Breast epithelium (tissue), 4 donors: ENCODE measurements around the gene NR2F1-AS1. TPM values are rescaled to one million over a fixed set of nuclear protein-coding genes. Genes with fewer than 3 reads are reported as not detected.

Source experiments
- DNase-seq, 2 donors: peaks; one replicate each; pipeline ENCODE4 v3.0.0-alpha.2; 2019; ENCODE audit warnings: low spot score in 2 of 2
- H3K27ac ChIP-seq, 2 donors: fragments of 200-600 bp; sonication (generic) in 1 of 2; one replicate each; pipeline ENCODE4 v1.5.1; 2016 to 2019; ENCODE audit warnings: mild to moderate bottlenecking in 1 of 2
- H3K27me3 ChIP-seq, 2 donors: fragments of 200-600 bp; sonication (generic) in 1 of 2; one replicate each; pipeline versions ENCODE4 v1.5.1 to v1.6.0; 2017 to 2019; ENCODE audit warnings: control low read depth in 1 of 2, mild to moderate bottlenecking in 1 of 2
- H3K36me3 ChIP-seq: fragments of 200-600 bp; one replicate; pipeline ENCODE4 v1.5.1; 2019
- H3K4me1 ChIP-seq, 2 donors: fragments of 200-600 bp; sonication (generic); one replicate each; pipeline ENCODE4 v1.5.1; 2016 to 2019; ENCODE audit warnings: control low read depth in 1 of 2
- H3K4me3 ChIP-seq, 3 donors: fragments of 200-600 bp; sonication (generic); 1 replicate in 2 of 3; 2 replicates in 1 of 3; pipeline ENCODE4 v1.5.1; 2016 to 2019; ENCODE audit warnings: mild to moderate bottlenecking in 3 of 3, moderate library complexity in 2 of 3
- H3K9me3 ChIP-seq, 2 donors: fragments of 200-600 bp; sonication (generic) in 1 of 2; one replicate each; pipeline ENCODE4 v1.5.1; 2016 to 2019; ENCODE audit warnings: control low read depth in 1 of 2
- CTCF ChIP-seq, 3 donors: fragments of 450-650 bp; IDR thresholded peaks; one replicate each; pipeline ENCODE4 v1.5.1; 2016 to 2017; ENCODE audit warnings: antibody characterized with exemption in 3 of 3, mild to moderate bottlenecking in 3 of 3, moderate library complexity in 3 of 3
- POLR2A ChIP-seq: fragments of 450-650 bp; IDR thresholded peaks from one replicate; pipeline ENCODE4 v1.6.1; 2016; ENCODE audit warnings: antibody characterized with exemption, mild to moderate bottlenecking, moderate library complexity
- POLR2AphosphoS5 ChIP-seq, 3 donors: sonication (generic); formaldehyde crosslinking; IDR thresholded peaks; one replicate each; pipeline ENCODE4 v1.6.1; 2017; ENCODE audit warnings: antibody characterized with exemption in 3 of 3
- intact Hi-C: fragments of 100-400 bp; cut with DNase I; formaldehyde crosslinking; loops from one replicate; pipeline ENCODE4 v1.15.1; 2023; ENCODE audit warnings: low total_unique reads
- total RNA-seq, 3 donors: library from RNA; depleted of rRNA; stranded (reverse); fragments of >200 nt; gene quantifications; one replicate each; pipeline ENCODE4 v1.1.0, GENCODE V29; 2016

Gene NR2F1-AS1
- total RNA-seq, 3 donors from 2014 or later, result 7.0 to 17.4 (median 15.2) TPM

GRCh38 chr5:93576994-93577853, 3.8 kb downstream of the NR2F1-AS1 start:
- H3K27me3 ChIP-seq, result peaks cover 5 to 61% of the 10 kb centered on the region in 2 donors
- intact Hi-C loops, result no loop called here
- H3K9me3 ChIP-seq, result no peaks in the 10 kb centered on the region
- peak overlapping the region; percentile 84 to 94 for H3K27ac ChIP-seq
- no peak for DNase-seq
- peaks cover 0 to 2% of the 10 kb centered on the region in 2 donors for H3K4me1 ChIP-seq
- TF ChIP-seq CTCF (IDR thresholded peaks at IDR 0.05) (no peak), POLR2AphosphoS5 (IDR thresholded peaks at IDR 0.05) (no peak), POLR2A (no peak)
- H3K4me3 ChIP-seq, result no peak overlapping the region
- H3K36me3 ChIP-seq, result no peaks in the 10 kb centered on the region

GRCh38 chr5:93575461-93576414, 5.3 kb downstream of the NR2F1-AS1 start:
- Histone ChIP-seq H3K27me3 (peaks cover 0 to 71% of the 10 kb centered on the region in 2 donors), H3K4me1 (no peaks in the 10 kb centered on the region), H3K9me3 (no peaks in the 10 kb centered on the region), H3K36me3 (no peaks in the 10 kb centered on the region), H3K4me3 (peak overlapping the region in 1 of 3 donors; percentile 19), H3K27ac (no peak overlapping the region)
- DNase-seq, result no peak
- intact Hi-C loops, result no loop called here
- TF ChIP-seq POLR2AphosphoS5 (IDR thresholded peaks at IDR 0.05), result no peak
- no peak for TF ChIP-seq POLR2A
- TF ChIP-seq CTCF (IDR thresholded peaks at IDR 0.05), result no peak

GRCh38 chr5:93574491-93575305, 6.3 kb downstream of the NR2F1-AS1 start:
- TF ChIP-seq POLR2A (no peak), CTCF (IDR thresholded peaks at IDR 0.05) (no peak), POLR2AphosphoS5 (IDR thresholded peaks at IDR 0.05) (no peak)
- Histone ChIP-seq H3K4me3 (peak overlapping the region in 2 of 3 donors; percentile 15 to 46), H3K36me3 (no peaks in the 10 kb centered on the region), H3K9me3 (no peaks in the 10 kb centered on the region), H3K4me1 (no peaks in the 10 kb centered on the region), H3K27ac (peak overlapping the region; percentile 43 to 61), H3K27me3 (peaks cover 0 to 72% of the 10 kb centered on the region in 2 donors)
- no peak for DNase-seq
- intact Hi-C loops, result no loop called here

- TF ChIP-seq POLR2A, result no peak
- no peak for TF ChIP-seq CTCF (IDR thresholded peaks at IDR 0.05)
- TF ChIP-seq POLR2AphosphoS5 (IDR thresholded peaks at IDR 0.05), result no peak
- intact Hi-C loops, result no loop called here
- H3K4me1 ChIP-seq, result no peaks in the 10 kb centered on the region
- no peaks in the 10 kb centered on the region for H3K9me3 ChIP-seq
- H3K4me3 ChIP-seq, result no peak overlapping the region
- DNase-seq, result no peak
- H3K27ac ChIP-seq, result peak overlapping the region; percentile 43 to 54
- no peaks in the 10 kb centered on the region for H3K36me3 ChIP-seq
- peaks cover 0 to 64% of the 10 kb centered on the region in 2 donors for H3K27me3 ChIP-seq
Observed at GRCh38 chr5:93573354-93574351, 7.4 kb downstream of the NR2F1-AS1 start.
